ENCODE data around the gene SOHLH1. TPM values are rescaled to one million over a fixed set of nuclear protein-coding genes. Genes with fewer than 3 reads are reported as not detected.

Gene SOHLH1
- total RNA-seq, 1 donor from 2014 or later = not detected

GRCh38 chr9:135659252-135659651, 40.0 kb downstream of the SOHLH1 start:
- no peak overlapping the region for H3K27ac Mint-ChIP-seq
- no peaks in the 10 kb centered on the region for H3K36me3 Mint-ChIP-seq
- no peak for TF ChIP-seq CTCF (IDR thresholded peaks at IDR 0.05; ENCODE audit: unreplicated experiment)
- no peaks in the 10 kb centered on the region for H3K27me3 Mint-ChIP-seq (ENCODE audit: low read depth)
- H3K4me3 Mint-ChIP-seq = no peak overlapping the region
- peaks cover 9% of the 10 kb centered on the region for H3K9me3 Mint-ChIP-seq
- H3K4me1 Mint-ChIP-seq = peaks cover 16% of the 10 kb centered on the region
- no peak for DNase-seq (ENCODE audit: low spot score in 2 of 2, unreplicated experiment in 2 of 2)

GRCh38 chr9:135657416-135657815, 41.9 kb downstream of the SOHLH1 start:
- Mint-ChIP-seq H3K27ac (no peak overlapping the region), H3K4me3 (no peak overlapping the region), H3K36me3 (no peaks in the 10 kb centered on the region), H3K4me1 (peaks cover 7% of the 10 kb centered on the region), H3K9me3 (peaks cover 17% of the 10 kb centered on the region), H3K27me3 (ENCODE audit: low read depth) (no peaks in the 10 kb centered on the region)
- DNase-seq (ENCODE audit: low spot score in 2 of 2, unreplicated experiment in 2 of 2) = no peak
- TF ChIP-seq CTCF (IDR thresholded peaks at IDR 0.05; ENCODE audit: unreplicated experiment) = no peak

- H3K9me3 Mint-ChIP-seq = peaks cover 35% of the 10 kb centered on the region
- H3K4me1 Mint-ChIP-seq = no peaks in the 10 kb centered on the region
- H3K27ac Mint-ChIP-seq = no peak overlapping the region
- H3K36me3 Mint-ChIP-seq = no peaks in the 10 kb centered on the region
- TF ChIP-seq CTCF (IDR thresholded peaks at IDR 0.05; ENCODE audit: unreplicated experiment) = no peak
- no peak overlapping the region for H3K4me3 Mint-ChIP-seq
- DNase-seq (ENCODE audit: low spot score in 2 of 2, unreplicated experiment in 2 of 2) = no peak
- no peaks in the 10 kb centered on the region for H3K27me3 Mint-ChIP-seq (ENCODE audit: low read depth)
Measured at GRCh38 chr9:135655317-135655716, 44.0 kb downstream of the SOHLH1 start.

- H3K36me3 Mint-ChIP-seq = peaks cover 1% of the 10 kb centered on the region
- no peak for DNase-seq (ENCODE audit: low spot score in 2 of 2, unreplicated experiment in 2 of 2)
- no peaks in the 10 kb centered on the region for H3K4me1 Mint-ChIP-seq
- H3K27me3 Mint-ChIP-seq (ENCODE audit: low read depth) = no peaks in the 10 kb centered on the region
- no peak overlapping the region for H3K27ac Mint-ChIP-seq
- no peak overlapping the region for H3K4me3 Mint-ChIP-seq
- no peak for TF ChIP-seq CTCF (IDR thresholded peaks at IDR 0.05; ENCODE audit: unreplicated experiment)
- H3K9me3 Mint-ChIP-seq = peaks cover 72% of the 10 kb centered on the region
Measured at GRCh38 chr9:135650408-135650807, 48.9 kb downstream of the SOHLH1 start.

GRCh38 chr9:135649508-135649907, 49.8 kb downstream of the SOHLH1 start:
- no peak for DNase-seq (ENCODE audit: low spot score in 2 of 2, unreplicated experiment in 2 of 2)
- peaks cover 76% of the 10 kb centered on the region for H3K9me3 Mint-ChIP-seq
- H3K27ac Mint-ChIP-seq = no peak overlapping the region
- no peaks in the 10 kb centered on the region for H3K4me1 Mint-ChIP-seq
- peaks cover 3% of the 10 kb centered on the region for H3K36me3 Mint-ChIP-seq
- H3K27me3 Mint-ChIP-seq (ENCODE audit: low read depth) = no peaks in the 10 kb centered on the region
- TF ChIP-seq CTCF (IDR thresholded peaks at IDR 0.05; ENCODE audit: unreplicated experiment) = no peak
- H3K4me3 Mint-ChIP-seq = no peak overlapping the region
